ENCODE results near the gene CFDP1.

CFDP1 gene

DNA sequence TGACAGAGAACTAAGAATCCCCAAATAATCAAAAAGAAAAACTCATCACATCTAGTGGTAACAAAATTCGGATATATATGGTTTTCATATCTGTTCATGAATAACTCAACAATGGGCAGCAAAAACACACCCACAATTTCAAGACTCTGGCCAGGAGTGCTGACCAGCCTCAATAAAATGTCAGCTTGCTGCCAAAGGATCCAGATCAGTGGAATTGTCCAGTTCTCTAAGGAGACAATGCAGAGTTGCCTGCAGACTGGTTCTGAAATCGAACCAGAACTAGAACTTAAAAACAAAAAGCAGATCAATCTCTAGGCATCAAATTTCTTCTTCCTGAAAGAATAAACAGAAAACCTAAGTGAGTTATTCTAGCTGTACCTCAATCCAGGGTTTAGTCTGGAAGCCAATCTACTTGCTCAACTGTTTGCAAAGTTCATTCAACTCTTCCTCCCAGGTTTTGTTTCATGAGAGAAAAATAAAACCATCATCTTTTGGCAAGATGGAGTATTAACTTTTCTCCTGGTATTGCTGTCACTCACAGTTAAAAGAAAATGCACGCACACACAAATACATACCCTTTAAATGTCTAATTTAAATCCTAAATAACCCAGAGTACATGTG is 61.0 kb downstream of the CFDP1 start:
- no peak for DNase-seq (ENCODE audit: low spot score)

- no peak for DNase-seq (ENCODE audit: low spot score)
Measured at GRCh38 chr16:75371171-75371570, 62.1 kb downstream of the CFDP1 start.

DNA sequence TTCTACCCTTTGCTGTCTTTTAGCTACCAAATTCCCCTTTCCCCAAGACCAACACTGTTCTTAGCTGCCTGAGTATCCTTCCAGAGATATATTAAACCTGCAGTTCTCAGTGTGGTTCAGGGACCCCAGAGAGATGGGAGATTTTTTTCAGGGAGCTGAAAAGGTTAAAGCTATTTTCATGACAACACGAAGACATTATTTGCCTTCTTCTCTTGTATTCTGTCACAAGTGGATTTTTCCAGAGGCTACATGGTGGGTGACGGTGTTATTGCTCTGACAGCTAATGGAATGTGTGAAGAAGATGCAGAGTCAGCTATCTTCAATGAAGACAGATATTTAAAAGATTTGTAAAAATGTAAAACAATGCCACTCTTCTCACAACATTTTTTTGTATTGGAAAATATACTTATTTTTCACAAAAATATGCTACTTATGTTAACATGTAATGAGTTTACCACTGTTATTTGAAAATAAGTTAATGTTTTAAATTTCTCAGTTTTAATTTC is 69.0 kb downstream of the CFDP1 start:
- DNase-seq (ENCODE audit: low spot score) = no peak

DNA sequence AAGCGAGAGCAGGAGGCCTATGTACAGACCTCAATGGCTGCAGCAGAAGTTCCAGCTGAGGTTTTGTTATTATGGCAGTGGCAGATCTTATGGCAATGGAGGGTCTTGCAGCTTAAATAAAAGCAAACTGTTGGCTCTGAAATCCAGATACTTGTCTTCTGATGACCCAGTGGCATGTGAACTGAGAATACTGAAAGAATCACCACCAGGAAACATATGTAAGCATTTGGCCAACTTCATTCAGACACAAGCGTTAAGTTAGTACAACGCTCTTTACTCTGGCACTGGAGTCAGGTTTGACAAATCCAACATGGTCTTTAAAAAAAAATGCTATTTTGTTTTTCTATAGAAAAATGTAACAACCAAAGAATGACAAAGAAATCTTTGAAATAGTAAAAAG is 70.5 kb downstream of the CFDP1 start:
- no peak for DNase-seq (ENCODE audit: low spot score)

DNA sequence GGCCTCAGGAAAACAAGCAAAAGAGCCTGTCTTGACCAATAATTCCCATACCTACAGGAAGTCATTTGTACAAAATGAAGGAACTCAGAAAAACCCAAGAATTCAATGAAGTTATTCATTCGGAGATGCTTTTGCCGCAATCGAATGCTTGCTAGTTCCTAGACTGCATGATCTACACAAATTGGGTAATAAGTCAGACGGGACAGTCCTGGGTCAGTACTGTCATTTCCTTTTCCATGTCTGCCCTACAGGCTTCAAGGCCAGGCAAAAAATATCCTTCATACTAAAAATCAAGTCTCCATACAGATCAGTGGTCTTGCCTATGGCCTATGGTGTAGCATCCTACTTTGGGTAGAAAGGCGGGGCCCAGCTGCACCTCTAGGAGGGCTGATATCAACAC is 71.4 kb downstream of the CFDP1 start:
- no peak for DNase-seq (ENCODE audit: low spot score)

GRCh38 chr16:75354170-75354569 is 79.1 kb downstream of the CFDP1 start:
- DNase-seq (ENCODE audit: low spot score) = no peak

- DNase-seq (ENCODE audit: low spot score) = no peak
Measured at GRCh38 chr16:75351183-75351582, 82.1 kb downstream of the CFDP1 start.

DNA sequence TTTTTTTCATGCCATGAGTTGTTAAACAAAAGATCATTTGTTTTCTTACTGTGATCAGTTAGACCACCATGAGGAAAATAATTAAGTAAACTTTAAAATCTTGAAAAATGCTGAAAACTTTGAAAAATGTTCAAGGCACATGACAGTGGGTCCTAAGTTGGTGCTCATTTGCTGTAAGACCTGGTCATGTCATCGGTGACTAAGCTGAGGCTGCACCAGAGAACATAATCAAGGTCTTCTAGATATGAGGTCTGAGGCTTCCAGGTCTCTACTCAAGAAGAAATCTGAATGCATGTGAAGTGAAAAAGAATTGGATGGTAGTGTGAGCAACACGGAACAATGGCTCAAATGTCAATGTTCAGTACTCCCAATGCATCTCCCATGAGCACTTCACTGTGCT is 87.6 kb downstream of the CFDP1 start:
- DNase-seq (ENCODE audit: low spot score) = no peak

GRCh38 chr16:75343941-75344340 is 89.4 kb downstream of the CFDP1 start:
- DNase-seq (ENCODE audit: low spot score) = no peak

DNA sequence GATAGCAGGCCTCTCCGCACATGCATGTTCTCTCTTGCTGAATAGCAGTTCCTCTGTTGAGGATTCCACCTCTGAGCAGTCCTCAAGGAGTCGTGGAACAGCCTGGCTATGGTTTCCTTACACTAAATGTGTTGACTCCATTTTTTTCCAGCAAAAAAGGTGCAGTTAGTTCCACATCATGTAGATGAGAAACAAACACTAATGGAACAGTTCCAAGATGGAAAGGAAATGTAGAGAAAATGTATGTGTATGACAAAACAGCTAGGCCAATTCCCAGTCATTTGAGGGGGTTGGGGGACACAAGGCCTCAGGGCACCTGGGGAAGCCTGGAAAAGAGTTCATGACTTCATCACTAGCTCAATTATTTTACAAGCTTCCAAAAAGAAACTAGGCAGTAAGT is 90.0 kb downstream of the CFDP1 start:
- no peak for DNase-seq (ENCODE audit: low spot score)

- DNase-seq (ENCODE audit: low spot score) = no peak
Measured at GRCh38 chr16:75342308-75342811, 90.9 kb downstream of the CFDP1 start.

- DNase-seq (ENCODE audit: low spot score) = no peak
Measured at GRCh38 chr16:75341564-75342307, 91.6 kb downstream of the CFDP1 start.

DNA sequence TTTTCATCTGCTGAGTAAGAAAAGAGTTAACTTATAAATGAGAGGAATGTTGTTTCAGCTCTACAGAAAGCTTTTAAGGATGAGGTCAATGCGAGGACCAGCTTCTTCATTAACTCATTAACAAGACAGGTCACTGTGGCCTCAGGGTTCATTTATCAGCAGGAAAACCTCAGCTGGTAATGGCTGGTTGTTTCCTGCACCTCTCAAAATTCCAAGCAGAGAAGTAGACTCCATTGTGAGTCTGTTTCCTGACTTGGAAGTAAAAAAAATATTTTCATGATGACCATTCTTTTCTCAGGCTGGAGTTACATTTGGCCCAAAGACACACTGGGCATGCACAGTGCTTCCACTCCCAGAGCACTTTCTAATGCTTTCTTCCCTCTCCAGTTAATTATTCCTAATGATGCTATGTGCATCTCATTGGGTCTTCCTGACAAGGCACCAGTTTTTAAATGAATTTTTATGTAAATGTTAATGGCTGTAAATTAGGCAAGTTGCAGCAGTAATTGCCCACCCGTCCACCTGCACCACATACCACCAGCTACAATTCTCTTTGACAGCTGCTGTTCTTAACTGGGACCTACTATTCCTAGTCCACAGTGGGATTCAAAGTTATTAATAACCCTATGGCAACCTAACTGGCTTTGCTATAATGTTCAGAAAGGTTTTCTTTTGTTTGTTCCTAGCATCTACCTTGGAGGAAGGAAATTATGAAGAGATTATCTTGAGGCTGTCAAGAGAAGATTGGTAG is 92.4 kb downstream of the CFDP1 start:
- no peak for DNase-seq (ENCODE audit: low spot score)

DNA sequence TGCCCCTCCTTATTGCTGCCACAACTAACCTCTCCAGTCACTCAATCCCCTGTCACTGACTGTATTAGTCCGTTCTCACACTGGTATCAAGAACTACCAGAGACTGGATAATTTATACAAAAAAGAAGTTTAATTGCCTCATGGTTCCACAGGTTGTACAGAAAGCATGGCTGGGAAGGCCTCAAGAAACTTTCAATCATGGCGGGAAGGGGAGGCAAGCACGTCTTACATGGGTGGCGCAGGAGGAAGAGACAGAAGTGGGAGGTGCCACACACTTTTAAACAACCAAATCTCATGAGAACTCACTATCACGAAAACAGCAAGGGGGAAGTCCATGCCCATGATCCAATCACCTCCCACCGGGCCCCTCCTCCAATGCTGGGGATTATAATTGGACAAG is 95.9 kb downstream of the CFDP1 start:
- DNase-seq (ENCODE audit: low spot score) = no peak

DNA sequence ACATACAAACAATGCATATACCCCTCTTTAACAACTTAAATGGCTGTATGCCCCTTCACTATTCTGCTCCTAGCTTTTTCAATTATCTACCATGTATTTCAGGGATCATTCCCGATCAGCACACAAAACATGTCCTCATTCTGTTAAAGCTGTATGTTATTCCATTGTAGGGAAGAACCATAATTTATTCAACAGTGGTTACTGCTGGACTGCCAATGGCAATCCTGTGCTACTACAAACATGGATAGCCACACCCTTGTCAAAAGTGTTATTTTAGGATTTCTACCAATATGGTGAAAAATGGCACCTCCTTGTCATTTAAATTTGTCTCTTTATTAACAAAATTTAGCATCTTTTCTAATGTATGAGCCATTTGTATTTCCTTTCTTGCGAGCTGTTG is 96.8 kb downstream of the CFDP1 start:
- no peak for DNase-seq (ENCODE audit: low spot score)

DNA sequence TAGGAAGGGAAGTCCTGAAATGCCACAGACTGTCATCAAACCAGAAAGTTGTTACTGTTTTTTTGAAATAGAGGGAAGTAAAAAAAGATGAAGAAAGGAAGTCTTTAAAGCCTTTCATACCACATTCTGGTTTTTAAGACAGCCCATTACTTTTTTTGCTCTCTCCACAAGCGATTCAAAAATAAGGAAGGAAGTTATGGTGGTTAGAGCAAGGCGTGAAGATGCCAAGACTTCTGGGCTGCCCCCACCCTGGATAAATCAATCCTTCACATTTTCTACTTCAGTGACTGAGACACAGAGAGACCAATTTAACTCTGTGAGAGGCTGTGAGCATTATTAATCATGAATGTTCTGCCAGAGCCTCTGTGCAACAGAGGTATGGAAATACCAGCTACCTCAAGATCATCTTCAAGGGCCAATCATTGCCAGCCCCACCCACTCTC is 99.6 kb downstream of the CFDP1 start:
- DNase-seq (ENCODE audit: low spot score) = no peak

- DNase-seq (ENCODE audit: low spot score) = no peak
Measured at GRCh38 chr16:75329943-75330342, 103.4 kb downstream of the CFDP1 start.

- DNase-seq (ENCODE audit: low spot score) = no peak
Measured at GRCh38 chr16:75326333-75326732, 107.0 kb downstream of the CFDP1 start.

- no peak for DNase-seq (ENCODE audit: low spot score)
Measured at GRCh38 chr16:75323933-75324332, 109.4 kb downstream of the CFDP1 start.

DNA sequence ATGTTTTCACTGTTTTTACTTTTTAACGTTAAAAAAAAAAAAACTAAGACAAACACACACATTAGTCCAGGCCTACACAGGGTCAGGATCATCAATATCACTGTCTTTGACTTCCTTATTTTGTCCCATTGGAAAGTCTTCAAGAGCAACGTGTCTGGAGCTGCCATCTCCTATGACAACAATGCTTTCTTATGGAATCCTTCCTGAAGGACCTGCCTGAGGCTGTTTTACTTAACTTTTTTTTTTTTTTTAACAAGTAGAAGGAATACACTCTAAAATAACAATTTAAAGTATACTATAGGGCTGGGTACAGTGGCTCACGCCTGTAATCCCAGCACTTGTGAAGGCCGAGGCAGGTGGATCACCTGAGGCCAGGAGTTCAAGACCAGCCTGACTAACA is 110.1 kb downstream of the CFDP1 start:
- DNase-seq (ENCODE audit: low spot score) = no peak

GRCh38 chr16:75322740-75323139 is 110.6 kb downstream of the CFDP1 start:
- no peak for DNase-seq (ENCODE audit: low spot score)

- DNase-seq (ENCODE audit: low spot score) = no peak
Measured at GRCh38 chr16:75320435-75320834, 112.9 kb downstream of the CFDP1 start.

Data from CD4-positive, alpha-beta T cell treated with Interleukin-2 at 100 ng/mL for 4 hours (primary cell).